ENCODE data around the gene BOK.

DNA sequence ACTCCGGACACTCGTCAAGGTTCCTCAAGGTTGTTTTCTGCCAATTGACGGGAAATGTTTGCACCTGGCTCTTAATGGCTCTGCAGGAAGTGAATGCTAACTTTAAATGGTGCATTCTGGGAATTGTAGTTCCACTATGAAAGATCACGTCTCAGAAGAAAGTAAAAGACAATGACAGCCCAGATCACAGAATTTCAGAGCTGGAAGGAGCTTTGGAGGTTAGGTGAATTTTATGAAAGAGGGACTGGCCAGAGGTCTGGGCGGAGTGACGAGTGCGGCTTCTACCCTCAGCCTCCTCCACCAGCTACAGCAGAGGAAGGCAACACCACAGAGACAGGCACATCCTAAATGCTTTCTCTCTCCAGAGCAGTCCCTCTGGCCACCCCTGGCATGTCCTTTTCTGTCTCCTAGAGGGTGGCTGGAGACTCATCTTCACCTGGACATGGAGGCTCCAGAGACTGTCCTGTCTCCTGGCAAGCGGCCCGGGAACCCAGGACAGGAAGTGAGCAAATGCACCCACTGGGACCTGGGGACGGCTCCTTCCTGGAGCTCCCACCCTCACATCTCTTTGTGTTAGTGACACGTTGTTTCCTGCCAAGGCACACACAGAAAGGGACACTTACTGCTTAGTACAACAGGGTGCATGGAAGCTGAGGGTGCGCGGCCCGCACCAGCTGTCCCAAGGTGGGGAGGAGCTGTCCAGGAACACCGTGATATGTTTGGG, 59.0 kb downstream of the BOK start:
- TF ChIP-seq, protein P1, sequence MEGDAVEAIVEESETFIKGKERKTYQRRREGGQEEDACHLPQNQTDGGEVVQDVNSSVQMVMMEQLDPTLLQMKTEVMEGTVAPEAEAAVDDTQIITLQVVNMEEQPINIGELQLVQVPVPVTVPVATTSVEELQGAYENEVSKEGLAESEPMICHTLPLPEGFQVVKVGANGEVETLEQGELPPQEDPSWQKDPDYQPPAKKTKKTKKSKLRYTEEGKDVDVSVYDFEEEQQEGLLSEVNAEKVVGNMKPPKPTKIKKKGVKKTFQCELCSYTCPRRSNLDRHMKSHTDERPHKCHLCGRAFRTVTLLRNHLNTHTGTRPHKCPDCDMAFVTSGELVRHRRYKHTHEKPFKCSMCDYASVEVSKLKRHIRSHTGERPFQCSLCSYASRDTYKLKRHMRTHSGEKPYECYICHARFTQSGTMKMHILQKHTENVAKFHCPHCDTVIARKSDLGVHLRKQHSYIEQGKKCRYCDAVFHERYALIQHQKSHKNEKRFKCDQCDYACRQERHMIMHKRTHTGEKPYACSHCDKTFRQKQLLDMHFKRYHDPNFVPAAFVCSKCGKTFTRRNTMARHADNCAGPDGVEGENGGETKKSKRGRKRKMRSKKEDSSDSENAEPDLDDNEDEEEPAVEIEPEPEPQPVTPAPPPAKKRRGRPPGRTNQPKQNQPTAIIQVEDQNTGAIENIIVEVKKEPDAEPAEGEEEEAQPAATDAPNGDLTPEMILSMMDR (conservative IDR thresholded peaks at IDR 0.05; ENCODE audit: low read length) = no peak
- TF ChIP-seq EZH2phosphoT487 (IDR thresholded peaks at IDR 0.05; ENCODE audit: borderline replicate concordance) = no peak
